ENCODE results near the gene CCNY. TPM values are rescaled to one million over a fixed set of nuclear protein-coding genes. Genes with fewer than 3 reads are reported as not detected.

The CCNY gene
- total RNA-seq, 1 donor from 2014 or later = 73.9 TPM

DNA sequence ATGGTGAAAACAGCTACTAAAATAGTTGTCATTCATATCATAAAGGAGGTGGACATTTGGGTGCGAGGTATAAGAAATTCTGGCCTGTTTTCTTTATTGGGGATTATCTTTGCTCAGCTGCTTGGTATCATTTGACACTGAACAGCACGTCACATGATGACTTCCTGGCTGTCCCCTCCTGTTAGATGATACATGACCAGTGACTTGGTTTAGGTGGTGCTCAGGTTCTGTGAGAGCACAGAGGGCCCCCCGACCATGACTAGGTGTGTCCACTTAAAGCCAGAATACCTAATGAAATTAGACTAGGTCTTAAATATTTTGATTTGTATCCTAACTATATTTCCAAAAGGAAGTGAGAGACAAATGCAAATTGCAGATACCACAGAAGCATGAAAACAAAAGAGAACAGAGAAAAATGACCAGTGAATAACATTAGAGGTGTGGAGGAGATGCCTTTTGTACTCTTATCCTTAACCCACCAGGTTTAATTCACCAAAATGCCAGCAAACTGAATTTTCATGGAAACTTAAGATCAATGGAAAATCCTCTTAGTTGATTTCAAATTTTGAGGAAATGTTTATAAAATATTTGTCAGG is 218.2 kb downstream of the CCNY start:
- no peak for DNase-seq (ENCODE audit: low spot score)

DNA sequence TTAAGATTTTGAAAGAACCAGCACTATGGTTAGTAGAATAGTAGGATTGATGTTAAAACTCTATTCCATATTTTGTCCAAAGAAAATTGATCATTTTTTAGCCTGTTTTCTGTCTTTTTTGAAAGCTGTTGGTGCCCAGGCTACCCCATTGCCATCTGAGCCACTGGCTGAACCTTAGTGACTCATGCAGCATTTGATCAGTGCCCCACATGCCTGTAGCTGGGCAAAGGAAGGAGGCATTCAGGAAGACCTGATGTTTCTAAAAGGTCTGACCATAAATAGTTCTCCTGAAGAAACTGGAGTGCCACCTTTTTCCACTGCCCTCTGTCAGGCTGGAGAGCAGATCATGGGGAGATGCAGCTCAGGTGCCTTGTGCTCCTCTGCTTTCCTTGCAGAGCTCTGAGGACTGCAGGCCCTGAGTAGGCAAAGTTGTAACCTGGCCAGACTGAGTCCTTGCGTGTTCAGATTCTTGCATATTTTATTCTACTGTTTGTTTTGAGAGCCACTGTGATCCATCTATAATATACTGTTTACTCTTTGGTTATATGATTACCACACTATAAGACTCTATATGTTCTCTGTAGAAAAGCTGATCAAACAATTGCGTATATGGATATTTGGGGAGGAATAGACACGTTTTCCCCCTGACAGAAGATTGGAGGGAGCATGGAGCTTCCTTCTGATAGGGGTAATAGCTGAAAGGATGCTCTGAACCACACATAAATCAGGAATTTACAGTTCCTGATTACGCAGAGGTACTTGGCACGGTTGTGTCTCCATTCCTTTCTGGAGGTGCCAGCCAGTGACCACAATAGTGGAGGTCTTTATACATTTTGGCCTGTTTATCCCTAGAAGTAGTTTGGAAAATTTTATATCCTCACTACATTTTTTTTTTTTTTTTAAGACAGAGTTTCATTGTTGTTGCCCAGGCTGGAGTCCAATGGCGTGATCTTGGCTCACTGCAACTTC is 219.9 kb downstream of the CCNY start:
- no peak for DNase-seq (ENCODE audit: low spot score)

DNA sequence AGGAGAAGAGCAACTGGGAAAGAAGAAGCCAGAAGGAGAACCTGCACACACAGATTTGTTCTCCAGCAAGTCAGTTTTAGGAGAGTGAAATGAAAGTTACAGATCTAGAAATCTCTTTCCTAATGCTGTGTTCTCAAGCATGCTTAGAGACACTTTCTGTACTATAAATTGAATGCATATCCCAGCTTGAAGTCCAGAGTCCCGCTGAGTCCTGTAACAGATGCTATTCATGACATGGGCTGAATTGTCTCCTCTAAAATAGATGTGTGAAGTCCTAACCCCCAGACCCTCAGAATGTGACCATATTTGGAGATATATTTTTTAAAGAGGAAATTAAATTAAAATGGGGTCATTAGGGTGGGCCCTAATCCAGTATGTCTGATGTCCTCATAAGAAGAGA is 222.0 kb downstream of the CCNY start:
- DNase-seq (ENCODE audit: low spot score) = no peak

DNA sequence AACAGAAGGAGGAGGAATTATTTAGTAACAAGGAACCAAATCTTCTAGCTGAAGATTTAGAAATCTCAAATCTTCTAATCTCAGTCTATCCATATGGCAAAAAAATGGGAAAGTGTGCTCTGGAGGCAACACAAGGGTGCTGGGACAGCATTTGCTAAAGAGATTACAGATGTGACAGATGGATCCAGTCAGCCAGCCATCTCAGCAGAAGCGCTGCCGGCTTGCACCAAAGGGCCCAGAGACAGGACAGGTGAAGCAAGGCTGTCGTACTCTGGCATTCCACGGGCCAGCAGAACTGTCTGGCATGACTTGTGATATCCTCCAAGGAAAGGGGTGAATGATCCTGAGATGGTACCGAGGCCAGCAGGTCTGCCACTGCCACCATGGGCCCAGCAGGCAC is 223.1 kb downstream of the CCNY start:
- no peak for DNase-seq (ENCODE audit: low spot score)

DNA sequence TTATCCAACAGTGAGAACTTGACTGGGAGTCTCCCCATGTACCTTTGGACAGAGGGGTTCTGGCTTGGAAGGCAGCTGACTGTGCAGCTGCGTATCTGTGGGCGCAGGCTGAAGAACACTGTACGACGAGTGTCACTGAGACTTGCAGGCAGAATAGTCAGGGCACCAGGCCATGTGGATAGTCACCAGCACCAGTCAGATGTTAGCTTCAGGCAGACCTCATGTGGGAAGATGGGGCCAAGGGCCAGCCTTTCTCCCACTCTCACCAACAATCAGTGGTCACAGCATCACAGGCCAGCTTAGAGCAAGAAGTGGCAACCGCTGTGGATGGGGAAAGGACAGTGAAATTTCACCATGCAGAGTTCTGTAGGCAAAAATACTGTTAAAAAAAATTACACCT is 225.4 kb downstream of the CCNY start:
- no peak for DNase-seq (ENCODE audit: low spot score)

DNA sequence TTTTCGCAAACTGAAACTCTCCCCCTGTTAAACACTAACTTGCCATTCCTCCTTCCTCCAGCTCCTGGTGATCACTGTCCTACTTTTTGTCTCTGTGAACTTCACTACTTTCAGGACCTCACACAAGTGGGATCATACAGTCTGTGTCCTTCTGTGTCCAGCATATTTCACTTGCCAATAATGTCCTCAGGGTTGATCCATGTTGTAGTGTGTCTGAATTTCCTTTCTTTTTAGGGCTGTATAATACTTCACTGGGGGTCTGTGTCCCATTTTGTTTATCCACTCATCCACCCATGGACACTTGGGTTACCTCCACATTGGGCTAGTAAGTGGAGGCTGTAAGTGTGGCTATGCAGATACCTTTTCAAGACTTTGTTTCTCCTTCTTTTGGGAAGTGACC is 226.1 kb downstream of the CCNY start:
- DNase-seq (ENCODE audit: low spot score) = no peak

DNA sequence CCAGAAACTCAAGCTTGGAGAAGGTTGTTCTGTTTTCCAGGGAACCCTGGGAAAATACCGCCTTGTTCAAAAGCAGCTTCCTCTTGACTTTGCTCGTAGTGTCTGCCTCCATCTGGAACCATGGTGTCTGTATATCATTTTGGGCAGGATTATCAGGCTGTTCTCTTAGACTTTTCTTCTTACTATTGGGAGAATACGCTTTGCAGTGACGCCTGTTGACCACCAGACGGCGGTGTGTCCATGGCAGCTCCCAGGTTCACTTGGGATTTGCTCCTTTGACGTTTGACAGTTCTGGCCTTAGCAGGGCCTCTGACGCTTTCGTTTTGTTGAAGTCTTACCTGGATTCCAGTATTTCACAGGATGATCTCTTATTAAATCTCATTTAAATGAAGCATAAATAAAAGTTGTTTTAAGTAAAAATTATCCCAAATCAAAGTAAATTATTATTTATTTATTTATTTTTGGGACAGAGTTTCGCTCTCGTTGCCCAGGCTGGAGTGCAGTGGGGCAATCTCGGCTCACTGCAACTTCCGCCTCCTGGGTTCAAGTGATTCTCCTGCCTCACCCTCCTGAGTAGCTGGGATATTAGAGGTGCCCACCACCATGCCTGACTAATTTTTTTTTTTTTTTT is 227.1 kb downstream of the CCNY start:
- DNase-seq (ENCODE audit: low spot score) = no peak

DNA sequence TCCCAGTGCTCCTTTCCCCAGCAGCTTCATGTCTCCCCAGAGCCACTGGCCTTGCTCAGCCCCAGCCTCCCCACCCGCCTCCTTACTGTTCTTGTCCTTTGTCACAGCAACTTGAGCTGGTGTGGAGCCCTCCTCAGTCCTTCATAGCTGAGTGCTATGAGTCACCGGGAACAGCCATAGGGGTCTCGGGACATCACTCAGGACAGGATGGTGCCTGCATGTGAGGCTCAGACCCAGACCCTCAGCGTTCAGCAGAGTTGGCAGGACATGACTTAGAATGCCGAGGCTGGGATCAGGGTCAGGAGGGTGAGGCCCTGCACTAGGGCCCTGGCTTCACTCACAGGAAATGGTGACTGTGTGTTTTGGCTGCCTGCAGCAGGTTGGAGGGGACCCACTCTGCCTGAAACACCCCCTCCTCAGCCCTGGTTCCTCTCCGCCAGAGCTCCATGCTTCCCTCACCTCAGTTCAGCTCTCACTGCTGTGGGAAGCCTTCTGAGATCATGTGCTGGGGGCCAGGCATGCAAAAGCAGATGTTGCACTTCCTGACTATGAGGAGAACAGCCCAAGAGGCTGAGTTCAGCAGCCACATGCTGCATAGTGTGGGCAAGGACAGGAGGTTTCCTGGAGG is 228.1 kb downstream of the CCNY start:
- DNase-seq (ENCODE audit: low spot score) = no peak

DNA sequence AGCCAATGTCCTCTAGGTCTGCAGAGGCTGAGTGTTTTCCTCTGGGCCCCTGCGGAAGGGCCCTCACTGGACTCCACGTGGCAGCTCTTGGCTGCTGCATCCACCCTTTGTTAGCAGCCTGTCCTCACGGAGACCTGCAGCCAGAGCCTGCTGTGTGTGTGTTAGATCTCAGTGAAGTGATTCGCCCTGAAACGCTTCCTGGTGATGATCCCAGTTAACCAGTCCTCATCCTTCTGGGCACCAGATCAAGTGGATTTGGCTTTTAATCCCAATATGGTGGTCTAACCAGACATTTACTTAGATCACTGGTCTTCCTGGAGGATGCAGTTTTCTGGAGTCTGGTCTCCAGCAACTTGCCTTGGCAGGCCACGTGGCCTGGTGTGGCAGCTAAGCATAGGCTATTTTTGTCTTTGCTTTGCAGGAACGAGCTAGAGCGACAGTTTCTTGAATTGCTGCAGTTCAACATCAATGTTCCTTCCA is 229.3 kb downstream of the CCNY start:
- DNase-seq (ENCODE audit: low spot score) = no peak

DNA sequence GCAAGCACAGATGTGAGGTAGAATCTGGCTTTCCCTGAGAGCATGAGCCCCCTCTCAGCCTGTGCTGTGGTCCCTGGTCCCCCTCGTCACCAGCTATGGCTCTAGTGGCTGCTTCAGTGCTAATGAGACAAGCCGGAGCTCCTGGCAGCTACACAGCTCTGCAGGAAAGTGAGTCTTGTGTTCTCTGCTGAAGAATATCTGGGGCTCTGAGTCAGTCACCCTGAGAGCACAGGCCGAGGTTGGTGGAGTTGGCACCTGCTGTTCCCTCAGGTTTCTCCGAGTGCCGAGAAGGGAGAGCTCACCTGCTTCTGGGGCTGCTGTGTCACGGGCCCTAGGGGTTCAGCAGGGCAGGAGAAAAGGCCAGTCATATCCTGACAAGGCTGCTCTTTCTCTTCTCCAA is 231.6 kb downstream of the CCNY start:
- no peak for DNase-seq (ENCODE audit: low spot score)

DNA sequence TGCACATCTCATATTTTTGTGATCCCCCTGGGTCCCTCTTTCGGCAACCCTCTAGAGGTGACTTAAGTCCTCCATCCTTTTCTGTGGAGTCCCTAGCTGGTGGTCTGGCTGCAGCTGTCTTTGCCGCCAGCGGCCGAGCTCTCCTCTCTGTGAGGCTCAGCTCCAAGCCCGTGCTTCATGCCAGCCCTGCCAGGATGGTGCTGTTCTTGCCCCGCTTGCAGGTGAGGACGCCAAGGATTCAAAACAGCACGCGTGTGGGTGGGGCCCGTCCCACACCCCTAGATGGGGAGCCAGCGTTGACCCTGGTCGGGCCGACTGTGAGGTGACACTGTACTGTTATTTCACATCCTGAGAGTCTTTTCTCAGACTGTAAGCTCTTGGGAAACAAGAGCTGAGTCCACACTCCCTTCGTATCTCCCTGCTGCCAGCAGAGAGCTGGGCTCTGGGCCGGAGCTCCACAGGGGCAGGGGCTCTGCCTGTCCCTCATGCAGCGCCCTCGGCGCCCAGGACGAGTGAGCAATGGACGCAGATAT is 232.2 kb downstream of the CCNY start:
- DNase-seq (ENCODE audit: low spot score) = no peak

DNA sequence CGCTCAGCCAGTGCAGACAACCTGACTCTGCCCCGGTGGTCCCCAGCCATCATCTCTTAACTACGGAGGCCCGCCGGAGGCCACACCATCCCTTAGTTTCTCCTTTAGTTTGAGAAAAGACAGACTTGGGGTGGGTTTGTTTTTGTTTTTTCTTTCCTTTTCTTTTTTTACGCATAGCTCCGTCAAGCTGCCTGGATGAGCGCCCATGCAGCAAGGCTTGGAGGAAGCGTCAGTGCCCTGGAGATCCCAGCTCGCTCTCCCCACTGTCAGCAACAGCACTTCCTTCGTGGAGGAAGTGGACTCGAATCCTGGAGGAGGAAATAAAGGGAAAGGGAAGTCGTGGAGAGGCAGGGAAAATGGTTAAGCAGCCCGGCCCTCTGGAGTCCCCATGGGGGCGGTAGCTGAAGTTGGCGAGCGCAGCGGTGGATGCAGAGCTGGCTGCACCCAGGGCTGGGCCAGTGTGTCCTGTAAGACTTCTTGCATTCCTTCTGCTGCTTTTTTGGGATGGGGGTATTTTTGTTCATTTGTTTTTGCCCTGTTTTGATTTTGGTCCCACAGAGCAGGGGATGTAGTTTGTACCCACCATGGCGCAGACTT is 232.9 kb downstream of the CCNY start:
- no peak for DNase-seq (ENCODE audit: low spot score)

DNA sequence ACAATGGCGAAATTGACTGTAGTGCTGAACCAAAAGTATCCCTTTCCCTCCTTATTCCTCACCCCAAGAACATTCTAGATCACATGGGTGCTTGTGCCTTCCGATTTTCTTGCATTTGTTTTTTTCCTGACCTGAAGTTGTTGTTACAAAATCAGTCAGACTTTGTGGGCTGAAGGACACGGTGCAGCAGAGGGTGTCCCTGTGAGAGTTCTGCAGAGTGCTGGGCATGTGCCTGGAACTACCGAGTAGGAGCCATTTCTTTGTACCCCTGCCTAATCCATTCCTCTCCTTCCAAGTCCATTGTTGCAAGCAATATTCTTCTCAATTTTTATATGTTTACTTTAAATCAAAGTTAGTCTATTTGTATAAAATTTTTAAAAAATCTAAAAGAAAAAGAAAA is 233.5 kb downstream of the CCNY start:
- no peak for DNase-seq (ENCODE audit: low spot score)

DNA sequence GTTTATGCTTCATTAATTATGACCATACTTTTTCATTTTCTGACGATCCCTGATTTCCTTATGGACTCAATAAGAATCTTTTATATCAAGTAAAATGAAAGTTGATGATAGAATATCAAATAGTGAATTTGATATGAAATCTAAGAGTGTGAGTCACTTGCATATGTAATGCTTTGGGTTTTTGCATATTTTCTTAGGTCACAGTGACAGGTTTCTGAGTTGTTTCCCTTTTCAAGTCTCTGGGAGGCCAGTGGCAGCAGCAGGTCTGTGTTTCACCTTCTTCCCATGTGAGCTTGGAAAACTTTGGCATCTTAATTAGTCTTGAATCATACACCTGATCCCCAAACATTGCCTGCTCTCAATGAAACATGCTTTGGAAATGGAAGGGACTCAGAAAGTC is 234.1 kb downstream of the CCNY start:
- no peak for DNase-seq (ENCODE audit: low spot score)

DNA sequence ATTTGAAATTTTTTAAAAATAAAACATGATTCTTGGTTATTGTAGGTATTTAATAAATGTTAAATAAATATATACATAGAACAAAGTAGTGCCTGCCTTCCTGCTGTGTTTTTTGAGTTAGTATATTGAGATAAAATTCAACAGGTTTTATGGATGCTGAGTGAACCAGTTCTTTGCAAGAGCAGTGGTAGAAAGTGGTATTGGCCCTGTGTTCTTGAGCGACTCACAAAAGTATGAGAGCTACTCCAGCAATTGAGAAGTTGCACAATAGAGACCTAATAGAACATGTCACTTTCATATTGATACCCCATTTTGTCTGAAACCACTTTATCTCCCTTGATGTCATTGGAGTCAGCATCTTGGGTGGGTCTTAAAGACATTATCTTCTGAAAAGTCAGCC is 236.3 kb downstream of the CCNY start:
- no peak for DNase-seq (ENCODE audit: low spot score)

DNA sequence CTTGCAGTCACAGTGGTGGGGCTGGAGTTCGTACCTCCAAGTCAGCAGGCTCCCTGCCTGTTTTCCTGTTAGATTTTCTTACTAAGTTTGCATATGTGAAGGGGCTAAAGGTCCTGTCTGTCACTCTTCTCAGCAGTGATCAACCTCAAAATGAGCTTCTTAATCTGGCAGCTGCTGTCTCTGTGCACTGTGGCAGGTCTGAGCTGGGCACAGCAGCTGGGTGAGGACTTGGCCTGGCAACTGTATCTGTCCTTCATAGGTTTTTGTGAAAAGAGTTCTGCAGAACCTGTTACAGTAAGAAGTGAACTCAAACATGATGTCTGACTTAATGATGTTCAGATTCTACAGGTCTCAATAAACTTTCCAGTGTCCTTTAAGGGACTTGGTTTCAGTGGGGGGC is 237.5 kb downstream of the CCNY start:
- no peak for DNase-seq (ENCODE audit: low spot score)

DNA sequence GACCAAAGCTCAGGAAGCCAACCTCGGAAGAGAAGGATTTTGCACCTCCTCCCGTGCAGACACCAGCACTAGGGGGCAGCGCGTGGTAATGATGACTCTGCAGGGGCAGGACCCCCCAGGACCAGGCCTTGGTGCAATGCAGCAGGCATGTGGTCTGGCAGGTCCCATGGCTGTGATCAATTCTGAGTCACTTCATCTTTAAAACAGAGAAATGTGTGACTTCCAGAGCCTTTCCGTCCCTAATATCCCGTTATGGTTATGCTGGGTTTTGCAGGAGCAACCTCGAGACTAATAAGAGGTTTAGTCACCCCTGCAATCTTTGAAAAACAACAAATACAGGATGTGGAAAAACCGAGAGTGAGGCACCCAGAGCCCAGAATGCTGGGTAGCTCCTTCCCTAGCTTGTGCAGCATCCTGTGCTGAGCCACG is 238.6 kb downstream of the CCNY start:
- no peak for DNase-seq (ENCODE audit: low spot score)

DNA sequence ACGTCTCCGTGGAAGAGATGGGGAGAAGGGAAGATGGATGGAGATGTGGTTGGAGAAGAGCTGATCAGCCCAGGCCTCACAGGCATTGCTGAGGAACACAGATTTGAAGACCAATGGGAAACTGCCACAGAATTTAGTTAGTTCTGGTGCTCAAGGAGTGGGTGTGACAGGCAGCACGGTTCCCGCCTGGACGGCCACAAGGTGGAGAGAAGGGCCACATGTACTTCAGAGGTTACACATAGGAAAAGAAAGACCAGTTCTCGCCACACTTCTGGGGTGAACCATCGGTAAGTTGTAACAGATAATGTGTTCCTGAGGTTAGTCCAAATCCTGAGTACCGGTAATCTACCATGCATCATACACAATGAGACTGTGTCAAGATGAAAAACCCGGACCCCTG is 239.3 kb downstream of the CCNY start:
- no peak for DNase-seq (ENCODE audit: low spot score)

DNA sequence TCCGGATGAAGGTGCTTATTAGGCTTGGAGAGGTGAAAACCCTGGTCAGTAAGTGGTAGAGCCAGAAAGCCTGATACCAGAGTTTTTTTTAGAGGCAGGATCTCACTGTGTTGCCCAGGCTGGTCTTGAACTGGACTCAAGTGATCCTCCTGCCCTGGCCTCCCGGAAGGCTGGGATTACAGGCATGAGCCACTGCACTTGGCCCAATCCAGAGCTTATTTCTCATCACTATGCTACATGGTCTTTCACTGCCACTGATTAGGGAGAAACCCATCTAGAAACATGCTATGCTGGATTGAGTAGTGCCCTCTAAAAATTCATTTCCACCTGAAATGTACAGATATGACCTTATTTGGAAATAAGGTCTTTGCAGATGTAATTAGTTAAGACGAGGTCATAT is 240.4 kb downstream of the CCNY start:
- no peak for DNase-seq (ENCODE audit: low spot score)

DNA sequence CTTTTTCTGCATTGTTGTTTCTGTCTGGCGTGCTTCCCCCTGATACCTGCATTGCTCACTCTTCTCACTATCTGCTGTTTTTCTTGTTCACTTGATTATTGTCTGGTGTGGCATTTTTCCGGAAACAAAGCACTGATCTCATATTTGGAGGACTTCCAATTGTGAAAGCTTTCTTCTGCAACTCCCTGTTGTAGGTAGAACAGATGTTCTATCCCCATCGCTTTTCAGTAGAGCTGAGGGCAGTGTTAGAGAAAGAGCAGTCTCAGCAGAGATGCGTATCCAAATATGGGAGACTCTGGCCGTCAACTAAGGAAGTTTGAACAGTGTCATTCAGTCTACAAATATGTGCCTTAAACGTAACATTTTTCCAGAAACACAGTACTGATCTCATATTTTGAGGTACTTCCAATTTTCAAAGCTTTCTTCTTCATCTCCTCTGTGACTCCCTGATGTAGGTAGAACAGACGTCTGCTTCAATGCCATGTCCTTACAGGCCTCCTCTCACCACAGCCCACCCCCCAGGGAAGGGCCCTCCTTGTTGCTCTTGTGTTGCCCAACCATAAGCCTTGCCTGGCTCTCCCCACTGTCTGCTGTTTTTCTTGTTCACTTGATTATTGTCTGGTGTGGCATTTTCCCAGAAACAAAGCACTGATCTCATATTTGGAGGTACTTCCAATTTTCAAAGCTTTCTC is 241.8 kb downstream of the CCNY start:
- DNase-seq (ENCODE audit: low spot score) = no peak

DNA sequence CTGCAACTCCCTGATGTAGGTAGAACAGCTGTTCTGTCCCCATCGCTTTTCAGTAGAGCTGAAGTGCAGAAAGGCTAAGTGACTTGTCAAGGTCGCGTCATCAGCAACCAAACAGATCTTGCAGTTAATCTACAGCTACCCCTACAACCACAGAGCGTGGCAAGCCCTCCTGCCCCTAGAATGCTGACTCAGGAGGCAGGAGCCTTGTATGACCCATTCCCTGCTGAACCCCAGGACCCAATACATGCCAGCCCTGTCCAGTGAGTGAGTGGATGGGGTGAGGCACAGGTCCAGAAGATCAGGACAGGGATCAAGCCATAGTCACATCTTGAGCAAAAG is 242.3 kb downstream of the CCNY start:
- DNase-seq (ENCODE audit: low spot score) = no peak
